Sigmoid colon (tissue), 7 donors: ENCODE results near the gene ATP12A. TPM values are rescaled to one million over a fixed set of nuclear protein-coding genes. Genes with fewer than 3 reads are reported as not detected.

ENCODE experiments used
- DNase-seq: peaks from one replicate; pipeline ENCODE4 v3.0.0-alpha.2; 2019
- H3K27ac ChIP-seq, 4 donors: fragments of 200-600 bp; sonication (generic); one replicate each; pipeline ENCODE4 v1.5.1; 2016 to 2019; ENCODE audit warnings: mild to moderate bottlenecking in 1 of 4
- H3K27me3 ChIP-seq, 3 donors: fragments of 200-600 bp; sonication (generic); one replicate each; pipeline ENCODE4 v1.5.1; 2019; ENCODE audit warnings: mild to moderate bottlenecking in 1 of 3
- H3K36me3 ChIP-seq, 4 donors: fragments of 200-600 bp; sonication (generic); one replicate each; pipeline ENCODE4 v1.5.1; 2016 to 2019
- H3K4me1 ChIP-seq, 4 donors: fragments of 200-600 bp; sonication (generic); one replicate each; pipeline ENCODE4 v1.5.1; 2017 to 2019
- H3K4me3 ChIP-seq, 4 donors: fragments of 200-600 bp; sonication (generic); one replicate each; pipeline ENCODE4 v1.5.1; 2017 to 2019; ENCODE audit warnings: mild to moderate bottlenecking in 2 of 4, moderate library complexity in 1 of 4
- H3K9me3 ChIP-seq, 4 donors: fragments of 200-600 bp in 3 of 4; sonication (generic) in 3 of 4; one replicate each; pipeline versions ENCODE4 v1.5.1 to v1.6.1; 2013 to 2019
- EP300 ChIP-seq, 4 donors: sonication (generic); formaldehyde crosslinking; IDR thresholded peaks; one replicate each; pipeline ENCODE4 v1.6.1; 2017; ENCODE audit warnings: antibody characterized with exemption in 4 of 4
- POLR2A ChIP-seq, 2 donors: fragments of 450-650 bp; IDR thresholded peaks; one replicate each; pipeline ENCODE4 v1.6.1; 2016; ENCODE audit warnings: antibody characterized with exemption in 2 of 2, mild to moderate bottlenecking in 2 of 2, moderate library complexity in 2 of 2
- POLR2AphosphoS5 ChIP-seq, 4 donors: sonication (generic); formaldehyde crosslinking; IDR thresholded peaks; one replicate each; pipeline ENCODE4 v1.6.1; 2017; ENCODE audit warnings: antibody characterized with exemption in 4 of 4
- WGBS, 2 donors: extraction: QIAGEN DNeasy Blood & Tissue Kit; methylation state at CpG; one replicate each; pipeline ENCODE4 v1.1.7; 2013; 5-methylcytosine and 5-hydroxymethylcytosine counted together
- intact Hi-C: fragments of 100-400 bp; cut with DNase I; formaldehyde crosslinking; loops from one replicate; pipeline ENCODE4 v1.15.1; 2023
- polyA plus RNA-seq, 3 donors: library from polyadenylated mRNA; stranded (reverse); fragments of 200-250 nt; gene quantifications; one replicate each; pipeline ENCODE4 v1.2.3, GENCODE V29; 2013
- total RNA-seq, 4 donors: library from RNA; depleted of rRNA; stranded (reverse); fragments of >200 nt; gene quantifications; one replicate each; pipeline ENCODE4 v1.1.0, GENCODE V29; 2016
- TF ChIP-seq, protein P1 (sequence below), 4 experiments: fragments of 450-650 bp in 3 of 4; fragments of 200-600 bp in 1 of 4; IDR thresholded peaks; one replicate each; pipeline ENCODE4 v1.5.1; 2016 to 2019; ENCODE audit warnings: antibody characterized with exemption in 4 of 4, mild to moderate bottlenecking in 3 of 4, moderate library complexity in 2 of 4
- donor health status: healthy with polysubstance abuse.
- donor health status: Bipolar disorder and iron deficiency.
- donor health status: healthy.

ATP12A gene
- total and polyA plus RNA-seq, 7 donors: not detected

DNA sequence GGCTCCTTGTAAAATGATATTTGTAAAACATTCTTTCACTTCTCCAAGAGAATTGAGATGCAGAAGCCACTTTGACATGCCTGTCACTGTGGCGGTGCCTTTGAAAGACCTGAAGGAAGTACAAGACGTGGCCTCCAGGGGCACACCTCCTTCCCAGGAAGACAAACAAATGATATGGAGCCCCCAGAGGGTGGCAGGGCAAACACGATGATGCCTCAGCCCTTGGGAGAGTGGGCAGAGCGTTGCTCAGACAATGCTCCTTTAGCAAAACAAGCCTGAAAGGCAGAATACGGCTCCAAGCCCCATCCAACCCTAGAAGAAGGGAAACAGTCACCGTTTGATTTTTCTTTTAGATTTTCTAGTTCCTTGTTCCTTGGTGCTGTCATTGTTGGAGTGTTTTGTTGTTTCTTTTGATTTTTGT, 9.2 kb upstream of the ATP12A start:
- intact Hi-C loops: no loop called here

DNA sequence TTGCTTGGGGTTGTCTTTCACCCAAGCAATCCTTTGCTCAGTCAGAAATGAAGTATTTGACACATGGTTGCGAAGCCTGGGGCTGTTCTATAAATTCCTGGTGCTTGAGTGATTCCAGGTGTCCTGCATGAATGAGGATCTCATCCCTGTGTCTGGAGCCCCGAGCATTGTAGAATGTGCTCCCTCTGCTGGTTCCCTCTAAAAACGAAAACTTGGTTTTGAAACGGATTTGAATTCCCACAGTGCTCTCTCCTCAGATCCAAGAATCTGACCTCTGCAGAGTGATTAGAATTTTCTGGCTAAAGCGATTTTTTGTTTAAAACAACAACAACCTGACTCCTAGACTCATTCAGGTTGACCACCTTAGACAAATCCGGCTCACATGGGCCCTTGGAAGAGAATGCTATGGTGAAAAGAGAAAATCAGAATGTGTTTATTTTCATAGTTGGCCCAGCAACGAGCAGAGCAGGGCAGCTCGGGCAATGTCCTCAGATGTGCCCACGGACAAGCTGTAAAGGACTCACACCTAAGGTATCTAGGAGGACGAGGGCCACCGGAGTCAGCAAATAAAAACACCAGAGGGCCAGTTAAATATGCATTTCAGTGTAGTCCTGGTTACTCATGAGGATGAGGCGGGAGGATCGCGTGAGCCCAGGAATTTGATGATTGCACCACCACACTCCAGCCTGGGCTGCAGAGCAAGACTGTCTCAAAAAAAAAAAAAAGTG, 8.7 kb upstream of the ATP12A start:
- TF ChIP-seq, protein P1, sequence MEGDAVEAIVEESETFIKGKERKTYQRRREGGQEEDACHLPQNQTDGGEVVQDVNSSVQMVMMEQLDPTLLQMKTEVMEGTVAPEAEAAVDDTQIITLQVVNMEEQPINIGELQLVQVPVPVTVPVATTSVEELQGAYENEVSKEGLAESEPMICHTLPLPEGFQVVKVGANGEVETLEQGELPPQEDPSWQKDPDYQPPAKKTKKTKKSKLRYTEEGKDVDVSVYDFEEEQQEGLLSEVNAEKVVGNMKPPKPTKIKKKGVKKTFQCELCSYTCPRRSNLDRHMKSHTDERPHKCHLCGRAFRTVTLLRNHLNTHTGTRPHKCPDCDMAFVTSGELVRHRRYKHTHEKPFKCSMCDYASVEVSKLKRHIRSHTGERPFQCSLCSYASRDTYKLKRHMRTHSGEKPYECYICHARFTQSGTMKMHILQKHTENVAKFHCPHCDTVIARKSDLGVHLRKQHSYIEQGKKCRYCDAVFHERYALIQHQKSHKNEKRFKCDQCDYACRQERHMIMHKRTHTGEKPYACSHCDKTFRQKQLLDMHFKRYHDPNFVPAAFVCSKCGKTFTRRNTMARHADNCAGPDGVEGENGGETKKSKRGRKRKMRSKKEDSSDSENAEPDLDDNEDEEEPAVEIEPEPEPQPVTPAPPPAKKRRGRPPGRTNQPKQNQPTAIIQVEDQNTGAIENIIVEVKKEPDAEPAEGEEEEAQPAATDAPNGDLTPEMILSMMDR (IDR thresholded peaks at IDR 0.05): peak in 3 of 4 experiments; percentile 53 to 57 (median 56)
- TF ChIP-seq EP300 (IDR thresholded peaks at IDR 0.05): no peak
- TF ChIP-seq POLR2AphosphoS5 (IDR thresholded peaks at IDR 0.05): peak in 2 of 4 donors; percentile 19 to 40
- no peak for TF ChIP-seq POLR2A (IDR thresholded peaks at IDR 0.05)
- 19 to 32% methylated on average over 14 of the region's 14 CpGs for WGBS, 2 donors
- peak overlapping the region; percentile 61 to 78 (median 72) for H3K27ac ChIP-seq
- H3K27me3 ChIP-seq: no peaks in the 10 kb centered on the region
- H3K4me3 ChIP-seq: peak overlapping the region in 2 of 4 donors; percentile 27 to 32
- H3K4me1 ChIP-seq: peaks cover 0 to 22% (median 17%) of the 10 kb centered on the region in 4 donors
- no peaks in the 10 kb centered on the region for H3K9me3 ChIP-seq
- DNase-seq: peak; percentile 86
- intact Hi-C loops: loop anchor here (2.0 kb wide), 1 partner anchor 93 kb away; no protein-coding TSS in a partner anchor
- no peaks in the 10 kb centered on the region for H3K36me3 ChIP-seq

More for the DNA sequence above, 9.2 kb upstream of the ATP12A start:
- peak overlapping the region in 3 of 4 donors; percentile 61 to 78 (median 74) for H3K27ac ChIP-seq
- H3K27me3 ChIP-seq: no peaks in the 10 kb centered on the region
- WGBS, 2 donors: 6 to 13% methylated on average over 6 of the region's 6 CpGs
- no peaks in the 10 kb centered on the region for H3K9me3 ChIP-seq
- peaks cover 0 to 22% (median 17%) of the 10 kb centered on the region in 4 donors for H3K4me1 ChIP-seq
- no peak for TF ChIP-seq EP300 (IDR thresholded peaks at IDR 0.05)
- TF ChIP-seq, protein P1 (IDR thresholded peaks at IDR 0.05): no peak
- TF ChIP-seq POLR2A (IDR thresholded peaks at IDR 0.05): no peak
- TF ChIP-seq POLR2AphosphoS5 (IDR thresholded peaks at IDR 0.05): no peak
- no peak for DNase-seq
- no peak overlapping the region for H3K4me3 ChIP-seq
- H3K36me3 ChIP-seq: no peaks in the 10 kb centered on the region

DNA sequence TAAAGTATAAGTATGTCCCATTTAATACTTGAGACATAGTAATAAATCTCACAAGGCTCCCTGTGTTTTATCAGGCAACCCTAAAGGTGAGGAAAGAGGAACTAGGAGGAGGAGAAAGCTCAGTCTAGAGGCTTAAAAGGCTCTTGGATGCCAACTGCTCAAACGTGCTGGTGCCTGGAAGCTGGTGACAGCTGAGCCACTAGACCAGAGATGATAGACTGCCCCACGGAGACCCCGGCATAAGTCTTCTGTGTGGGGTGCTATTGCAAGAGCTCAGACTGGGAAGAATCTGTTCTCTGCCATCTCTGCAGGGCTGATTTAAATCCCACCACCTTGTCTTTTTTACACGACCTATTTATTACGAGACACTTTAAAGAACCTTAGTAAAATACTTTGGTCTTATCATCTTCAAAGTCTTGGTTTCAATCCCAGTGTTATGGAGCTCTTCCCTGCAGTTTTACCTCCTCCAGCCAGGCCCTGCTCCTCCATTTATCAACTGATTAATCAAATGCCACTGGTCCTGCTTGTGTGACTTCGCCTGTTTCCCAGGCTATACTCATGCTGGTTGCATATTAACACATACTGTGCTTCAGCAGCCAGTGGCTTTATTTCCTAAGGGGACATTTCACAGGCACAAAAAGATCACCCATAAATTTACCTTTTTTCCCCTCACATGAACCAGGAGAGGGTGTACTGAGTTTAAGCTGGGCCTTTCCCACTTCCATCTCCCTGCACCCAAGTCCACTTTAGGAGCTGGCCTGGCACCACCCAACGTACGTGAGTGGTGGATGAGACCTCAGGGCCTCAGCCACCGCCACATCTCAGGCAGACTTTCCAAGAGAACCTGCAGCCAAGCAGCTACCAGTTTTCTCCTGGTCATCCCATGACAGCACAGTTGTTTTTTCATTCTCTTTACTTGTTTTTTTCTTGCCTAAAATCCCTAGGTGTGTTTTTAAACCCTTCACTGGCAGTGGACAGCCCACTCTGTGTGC, 7.8 kb upstream of the ATP12A start:
- TF ChIP-seq POLR2A (IDR thresholded peaks at IDR 0.05) (no peak), EP300 (IDR thresholded peaks at IDR 0.05) (no peak), POLR2AphosphoS5 (IDR thresholded peaks at IDR 0.05) (no peak)
- TF ChIP-seq, protein P1 (IDR thresholded peaks at IDR 0.05): no peak
- H3K9me3 ChIP-seq: no peaks in the 10 kb centered on the region
- no peaks in the 10 kb centered on the region for H3K36me3 ChIP-seq
- intact Hi-C loops: loop anchor here (2.0 kb wide), 1 partner anchor 94 kb away; no protein-coding TSS in a partner anchor
- peak overlapping the region in 1 of 4 donors; percentile 32 for H3K4me3 ChIP-seq
- H3K27ac ChIP-seq: peak overlapping the region in 2 of 4 donors; percentile 74 to 78
- WGBS, 2 donors: 80 to 83% methylated on average over 9 of the region's 9 CpGs
- peaks cover 0 to 22% (median 17%) of the 10 kb centered on the region in 4 donors for H3K4me1 ChIP-seq
- peaks cover 0 to under 1% (median 0%) of the 10 kb centered on the region in 3 donors for H3K27me3 ChIP-seq
- no peak for DNase-seq

DNA sequence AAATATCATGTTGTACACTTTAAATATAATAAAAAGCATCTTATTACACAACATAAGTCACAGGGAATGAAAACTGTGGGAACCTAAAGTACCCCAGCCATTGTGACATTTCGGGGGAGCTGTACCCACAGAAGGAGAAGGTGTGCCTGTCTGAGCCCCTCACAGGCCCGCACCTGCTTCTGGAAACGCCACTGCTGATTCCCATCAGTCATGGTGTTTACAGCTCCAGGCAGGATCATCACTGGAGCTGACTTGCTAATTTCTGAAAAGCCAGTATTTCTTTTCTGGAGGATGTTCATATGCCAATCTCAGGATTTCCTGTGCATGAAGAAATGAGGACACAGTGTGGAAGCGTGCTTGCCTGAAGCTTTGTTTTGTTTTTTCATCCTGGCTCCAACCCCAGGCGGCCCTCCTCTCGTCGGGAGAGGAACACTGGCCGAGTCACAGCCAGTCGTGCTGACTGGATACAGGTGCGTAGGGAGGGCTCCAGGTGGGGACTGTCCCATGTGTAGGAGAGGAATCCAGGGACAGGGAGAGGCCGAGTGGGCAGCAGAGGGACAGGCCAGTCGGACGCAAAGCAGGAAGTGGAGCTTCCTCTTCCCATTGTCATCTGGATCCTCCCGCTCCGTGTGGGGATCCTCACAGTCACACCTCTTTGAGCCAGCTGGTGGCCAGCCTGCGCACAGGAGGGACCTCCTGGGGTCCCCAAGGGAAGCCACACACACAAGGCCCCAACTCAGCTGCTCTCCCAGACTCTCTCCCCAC, 4.2 kb upstream of the ATP12A start:
- 83 to 87% methylated on average over 16 of the region's 16 CpGs for WGBS, 2 donors
- no peaks in the 10 kb centered on the region for H3K9me3 ChIP-seq
- no peak for DNase-seq
- intact Hi-C loops: no loop called here
- H3K27me3 ChIP-seq: peaks cover 12 to 23% (median 16%) of the 10 kb centered on the region in 3 donors
- H3K4me3 ChIP-seq: no peak overlapping the region
- H3K27ac ChIP-seq: no peak overlapping the region
- H3K4me1 ChIP-seq: peaks cover 0 to 31% (median 24%) of the 10 kb centered on the region in 4 donors
- TF ChIP-seq EP300 (IDR thresholded peaks at IDR 0.05) (no peak), POLR2AphosphoS5 (IDR thresholded peaks at IDR 0.05) (no peak), POLR2A (IDR thresholded peaks at IDR 0.05) (no peak)
- TF ChIP-seq, protein P1 (IDR thresholded peaks at IDR 0.05): no peak
- no peaks in the 10 kb centered on the region for H3K36me3 ChIP-seq
